Measurements from ENCODE around the gene ZNF778.

ZNF778 gene

GRCh38 chr16:89278441-89279240 is 61.1 kb downstream of the ZNF778 start:
- DNase-seq = no peak

GRCh38 chr16:89279666-89280481 is 62.4 kb downstream of the ZNF778 start:
- no peak for DNase-seq

DNA sequence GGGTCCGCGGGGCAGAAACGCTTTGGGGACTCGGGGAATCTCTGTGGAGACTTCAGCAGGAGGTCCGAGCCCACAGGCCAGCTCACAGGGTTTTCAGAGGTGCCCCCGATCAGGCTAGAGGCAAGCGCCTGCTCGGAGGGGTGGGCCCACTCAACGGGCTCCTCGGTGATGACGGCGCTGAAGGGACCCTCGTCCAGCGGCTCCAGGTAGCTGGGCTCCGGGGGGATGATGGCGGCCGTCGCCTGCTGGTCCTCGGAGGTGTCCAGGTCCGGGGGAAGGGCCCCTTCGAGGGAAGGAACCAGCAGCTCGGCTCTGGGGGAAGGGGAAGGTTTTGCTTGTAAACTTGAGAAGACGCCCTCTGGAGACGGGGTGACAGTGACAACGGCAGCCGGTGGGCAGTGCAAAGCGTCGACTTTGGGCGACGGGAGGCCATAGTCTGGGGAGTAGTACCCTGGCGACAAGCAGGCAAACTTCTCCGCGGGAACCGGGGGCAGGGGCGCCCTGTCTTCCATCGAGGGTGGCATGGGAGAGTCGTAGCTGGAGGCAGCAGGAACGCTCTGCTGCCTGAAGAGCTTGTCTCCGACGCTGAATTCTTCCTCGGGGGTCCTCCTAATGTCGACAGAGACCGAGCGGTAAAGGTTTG is 63.2 kb downstream of the ZNF778 start:
- DNase-seq = no peak

GRCh38 chr16:89281189-89281577 is 63.7 kb downstream of the ZNF778 start:
- DNase-seq = no peak

DNA sequence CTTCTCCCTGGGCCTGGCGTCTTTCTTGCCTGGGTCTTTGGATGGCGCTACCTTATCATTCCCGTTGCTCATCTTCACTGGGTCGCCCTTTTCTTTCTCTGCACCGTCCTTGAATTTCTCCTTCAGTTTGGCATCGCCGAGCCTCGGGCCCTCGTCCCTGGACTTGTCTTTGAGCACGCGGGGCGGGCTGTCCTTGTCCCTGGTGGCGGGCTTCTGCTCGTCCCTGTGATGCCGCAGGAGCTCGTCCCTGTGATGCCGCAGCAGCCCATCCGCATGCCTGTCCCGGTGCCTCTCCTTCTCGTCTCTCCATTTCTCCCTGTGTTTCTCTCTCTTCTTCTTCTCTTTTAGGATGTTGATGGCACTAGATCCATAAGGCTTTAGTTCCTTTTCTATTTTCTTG is 64.3 kb downstream of the ZNF778 start:
- no peak for DNase-seq

- DNase-seq = no peak
Measured at GRCh38 chr16:89282523-89282922, 65.0 kb downstream of the ZNF778 start.

- no peak for DNase-seq
Measured at GRCh38 chr16:89283449-89283848, 65.9 kb downstream of the ZNF778 start.

DNA sequence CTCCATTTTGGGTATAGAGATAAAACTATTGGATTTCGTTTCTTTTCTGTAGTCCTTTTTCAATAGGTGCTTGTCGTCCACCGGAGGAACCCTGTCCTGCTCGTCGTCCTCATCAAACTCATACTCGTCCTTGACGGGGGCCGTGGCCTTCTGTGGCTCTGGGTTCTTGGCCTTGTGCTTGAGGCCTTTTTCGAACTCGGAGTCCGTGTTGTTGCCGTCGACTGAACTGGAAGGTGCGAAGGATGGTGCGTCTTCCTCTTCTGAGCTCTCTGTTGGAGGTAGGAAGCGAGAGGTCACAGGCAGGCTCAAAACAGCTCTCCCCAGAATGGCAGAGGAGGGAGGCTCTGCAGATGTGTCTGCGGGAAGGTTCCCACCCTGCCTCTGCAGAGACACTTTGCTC is 67.9 kb downstream of the ZNF778 start:
- no peak for DNase-seq

DNA sequence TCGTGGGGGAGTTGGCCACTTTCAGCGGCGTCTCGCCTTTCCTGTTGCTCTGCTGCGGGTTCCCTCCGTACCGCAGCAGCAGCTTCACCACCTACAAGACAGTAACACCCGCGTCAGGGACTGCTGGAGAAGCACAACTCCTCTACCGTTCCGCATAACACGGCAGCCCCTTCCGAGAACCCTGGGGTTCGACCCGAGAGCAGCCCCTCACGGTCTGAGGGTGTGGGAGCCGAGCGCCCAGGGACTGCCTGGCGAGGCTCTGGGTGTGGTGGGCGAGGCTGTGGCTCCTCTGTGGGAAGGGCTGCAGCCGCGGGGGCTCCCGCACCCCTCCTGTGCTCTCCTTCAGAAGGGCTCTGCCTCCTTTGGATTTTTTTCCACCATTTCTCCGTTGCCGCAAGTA is 68.6 kb downstream of the ZNF778 start:
- DNase-seq = no peak
